Astrocyte of the cerebellum (primary cell): ENCODE data around the gene TERB1.

Source experiments
- DNase-seq: peaks from one replicate; pipeline ENCODE4 v3.0.0-alpha.2; 2011; ENCODE audit warnings: low read depth
- H3K4me3 ChIP-seq: 2 replicates; pipeline ENCODE4 v1.5.1; 2011; ENCODE audit warnings: mild to moderate bottlenecking, low read depth, low read length, moderate library complexity
- in situ Hi-C: cut with HindIII; loops from 2 replicates; pipeline ENCODE4 v1.10.0; 2017; ENCODE audit warnings: low sequenced_read_pairs
- TF ChIP-seq, protein P1 (sequence below): IDR thresholded peaks from 2 replicates; pipeline ENCODE4 v1.5.1; 2012; ENCODE audit warnings: low read length, low read depth, moderate library complexity, mild to moderate bottlenecking; ENCODE audit errors: missing control alignments

Gene TERB1, protein sequence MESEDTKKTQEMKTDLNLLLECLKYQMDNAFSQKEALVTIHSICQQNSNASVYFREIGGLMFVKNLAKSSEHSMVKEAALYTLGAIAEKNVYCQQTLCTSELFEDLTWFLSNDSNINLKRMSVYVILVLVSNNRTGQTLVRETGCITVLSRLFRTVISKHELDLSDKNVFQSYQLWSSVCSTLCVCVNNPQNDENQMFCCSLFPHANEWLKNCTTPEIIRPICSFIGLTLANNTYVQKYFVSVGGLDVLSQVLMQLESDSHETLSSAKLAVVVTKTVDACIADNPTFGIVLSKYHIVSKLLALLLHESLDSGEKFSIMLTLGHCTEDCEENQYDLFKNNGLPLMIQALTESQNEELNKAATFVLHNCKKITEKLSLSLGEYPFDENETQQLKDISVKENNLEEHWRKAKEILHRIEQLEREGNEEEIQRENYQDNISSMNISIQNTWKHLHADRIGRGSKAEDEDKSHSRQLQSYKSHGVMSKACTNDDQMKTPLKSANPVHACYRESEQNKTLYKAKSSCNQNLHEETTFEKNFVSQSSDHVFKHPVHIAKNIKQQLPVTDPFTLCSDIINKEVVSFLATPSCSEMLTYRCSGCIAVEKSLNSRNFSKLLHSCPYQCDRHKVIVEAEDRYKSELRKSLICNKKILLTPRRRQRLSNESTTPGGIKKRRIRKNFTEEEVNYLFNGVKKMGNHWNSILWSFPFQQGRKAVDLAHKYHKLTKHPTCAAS

DNA sequence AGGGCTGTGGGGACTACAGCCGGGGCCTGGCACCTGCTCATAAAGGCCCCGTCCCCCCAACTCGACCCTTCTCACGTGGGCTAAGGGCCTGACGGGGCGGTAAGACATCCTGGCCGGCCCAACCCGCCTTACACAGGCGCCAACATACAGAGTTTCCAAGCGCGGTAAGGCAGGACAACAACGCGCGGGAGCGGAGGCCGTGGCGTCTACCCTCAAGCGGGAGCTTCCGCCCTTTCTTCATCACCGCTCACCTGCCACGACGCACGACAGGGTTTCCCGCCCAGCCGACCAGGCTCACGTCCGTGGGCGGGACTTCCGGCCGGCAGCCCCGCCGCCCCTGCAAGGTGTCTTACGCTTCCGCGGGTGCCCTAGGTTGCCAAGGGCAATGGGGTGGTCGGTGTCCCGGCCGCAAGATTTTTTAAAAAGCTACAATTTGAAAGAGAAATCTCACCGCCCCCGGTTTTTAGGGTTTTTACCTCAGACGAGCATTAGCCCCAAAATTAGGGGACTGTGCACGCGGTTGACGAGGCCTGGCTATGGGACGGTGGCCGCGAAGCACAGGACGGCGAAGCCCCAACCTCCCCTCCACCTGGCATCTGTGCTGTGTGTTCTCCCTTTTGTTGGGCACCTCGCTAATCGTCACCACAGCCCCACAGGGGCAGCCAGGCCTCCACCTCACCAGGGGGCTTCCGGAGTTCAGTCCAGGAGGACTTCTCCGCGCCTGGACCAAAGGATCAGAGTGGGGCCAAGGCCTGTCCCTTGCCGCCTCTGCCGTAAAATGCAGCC, at the start of gene TERB1:
Gene TERB1, minus strand, starts transcription at position 265 of the 786 bp plus-strand sequence. CDS start 4,786 bp downstream, outside the sequence.
- in situ Hi-C loops: no loop called here
- TF ChIP-seq, protein P1, sequence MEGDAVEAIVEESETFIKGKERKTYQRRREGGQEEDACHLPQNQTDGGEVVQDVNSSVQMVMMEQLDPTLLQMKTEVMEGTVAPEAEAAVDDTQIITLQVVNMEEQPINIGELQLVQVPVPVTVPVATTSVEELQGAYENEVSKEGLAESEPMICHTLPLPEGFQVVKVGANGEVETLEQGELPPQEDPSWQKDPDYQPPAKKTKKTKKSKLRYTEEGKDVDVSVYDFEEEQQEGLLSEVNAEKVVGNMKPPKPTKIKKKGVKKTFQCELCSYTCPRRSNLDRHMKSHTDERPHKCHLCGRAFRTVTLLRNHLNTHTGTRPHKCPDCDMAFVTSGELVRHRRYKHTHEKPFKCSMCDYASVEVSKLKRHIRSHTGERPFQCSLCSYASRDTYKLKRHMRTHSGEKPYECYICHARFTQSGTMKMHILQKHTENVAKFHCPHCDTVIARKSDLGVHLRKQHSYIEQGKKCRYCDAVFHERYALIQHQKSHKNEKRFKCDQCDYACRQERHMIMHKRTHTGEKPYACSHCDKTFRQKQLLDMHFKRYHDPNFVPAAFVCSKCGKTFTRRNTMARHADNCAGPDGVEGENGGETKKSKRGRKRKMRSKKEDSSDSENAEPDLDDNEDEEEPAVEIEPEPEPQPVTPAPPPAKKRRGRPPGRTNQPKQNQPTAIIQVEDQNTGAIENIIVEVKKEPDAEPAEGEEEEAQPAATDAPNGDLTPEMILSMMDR: no peak

DNA sequence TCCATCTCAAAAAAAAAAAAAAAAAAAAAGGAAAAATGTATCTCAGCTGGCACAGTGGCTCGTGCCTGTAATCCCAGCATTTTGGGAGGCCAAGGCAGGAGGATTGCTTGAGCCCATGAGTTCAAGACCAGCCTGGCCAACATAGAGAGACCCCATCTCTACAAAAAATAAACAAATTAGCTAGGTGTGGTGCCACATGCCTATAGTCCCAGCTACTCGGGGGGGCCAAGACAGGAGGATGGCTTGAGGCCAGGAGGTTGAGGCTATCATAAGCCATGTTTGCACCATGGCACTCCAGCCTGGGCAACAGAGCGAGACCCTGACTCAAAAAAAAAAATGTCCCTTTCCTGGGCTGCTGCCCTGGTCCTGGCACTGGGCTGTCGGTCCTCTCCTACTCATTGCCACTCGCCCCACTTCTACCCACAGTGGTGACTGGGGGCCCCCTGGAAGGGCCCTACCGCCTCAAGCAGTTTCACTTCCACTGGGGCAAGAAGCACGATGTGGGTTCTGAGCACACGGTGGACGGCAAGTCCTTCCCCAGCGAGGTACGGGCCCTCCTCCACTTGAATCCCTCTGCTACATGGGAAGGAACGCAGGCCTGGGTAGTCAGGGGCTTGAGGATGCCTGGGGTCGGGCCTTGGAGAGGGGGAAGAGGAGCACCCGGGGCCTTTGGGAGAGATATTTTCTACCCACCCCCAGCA, 48.9 kb upstream of the TERB1 start:
- TF ChIP-seq, protein P1: no peak
- no peak overlapping the region for H3K4me3 ChIP-seq
- DNase-seq: no peak
- in situ Hi-C loops: no loop called here

More for the DNA sequence above, at the start of gene TERB1:
- H3K4me3 ChIP-seq: no peak within 1 kb of the TSS
- no peak for DNase-seq

DNA sequence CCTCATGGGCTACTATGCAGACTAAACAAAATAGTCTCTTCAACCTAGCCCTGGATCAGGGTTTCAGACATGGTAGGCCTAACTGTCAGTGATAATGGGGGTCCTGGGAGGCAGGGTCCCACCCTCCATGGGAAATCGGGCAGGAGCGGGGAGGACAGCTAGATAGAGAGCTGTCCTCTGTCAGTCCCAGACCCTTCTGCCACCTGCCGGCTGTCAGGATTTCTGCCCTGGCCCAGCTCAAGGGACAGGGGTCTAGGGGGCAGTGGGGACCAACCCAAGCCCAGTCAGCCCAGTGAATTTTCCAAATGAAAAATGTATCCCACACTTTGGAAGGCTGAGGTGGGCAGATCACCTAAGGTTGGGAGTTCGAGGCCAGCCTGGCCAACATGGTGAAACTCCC, 48.2 kb upstream of the TERB1 start:
- no peak for DNase-seq
- in situ Hi-C loops: no loop called here
- TF ChIP-seq, protein P1: no peak
- no peak overlapping the region for H3K4me3 ChIP-seq

DNA sequence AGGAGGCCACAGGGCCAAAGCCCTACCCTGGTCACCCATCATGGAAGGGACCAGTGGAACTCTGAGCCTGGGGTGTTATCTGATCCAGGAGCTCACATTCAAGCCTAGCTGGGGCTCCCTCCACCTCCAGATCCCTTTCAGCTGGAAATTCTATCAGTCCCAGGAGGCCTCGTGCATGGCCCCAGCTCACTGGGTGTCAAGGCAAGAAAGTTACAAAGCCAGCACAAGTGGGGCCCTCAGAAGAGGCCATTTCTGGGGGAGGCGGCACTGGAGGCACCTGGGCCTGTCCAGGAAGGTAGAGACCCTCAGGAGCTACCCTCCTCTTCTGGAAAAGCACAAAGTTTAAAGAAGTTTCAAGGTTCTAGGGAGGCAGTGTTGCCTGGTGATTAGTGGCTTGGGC, 47.6 kb upstream of the TERB1 start:
- TF ChIP-seq, protein P1: no peak
- no peak overlapping the region for H3K4me3 ChIP-seq
- in situ Hi-C loops: no loop called here
- DNase-seq: no peak

DNA sequence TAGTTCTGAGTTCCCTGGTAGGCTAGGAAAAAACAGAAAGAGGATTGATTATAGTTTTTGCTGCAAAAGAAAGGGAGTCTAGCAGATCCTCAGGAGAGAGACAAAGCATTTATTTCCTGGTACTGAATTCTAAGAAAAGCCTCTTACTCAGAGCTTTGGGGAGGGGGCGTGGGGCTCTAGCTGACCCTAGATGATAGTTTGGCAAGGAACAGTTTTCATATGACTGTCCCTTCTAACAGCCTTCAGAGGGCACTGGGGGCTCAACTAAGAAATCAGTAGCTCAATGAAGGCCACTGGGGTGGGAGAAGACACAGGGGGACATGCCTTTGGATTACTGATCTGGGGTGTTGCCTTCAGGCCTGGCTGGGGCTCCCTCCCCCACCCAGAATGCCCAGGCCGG, 46.8 kb upstream of the TERB1 start:
- TF ChIP-seq, protein P1: no peak
- no peak for DNase-seq
- in situ Hi-C loops: no loop called here
- H3K4me3 ChIP-seq: no peak overlapping the region
